PC-3 (cell line): ENCODE data around the gene DRC1. TPM values are rescaled to one million over a fixed set of nuclear protein-coding genes. Genes with fewer than 3 reads are reported as not detected.

ENCODE experiments used
- ATAC-seq: fragments of 200-7000 bp; cut with Tn5 transposase; 2 replicates; pipeline ENCODE4 v1.9.1; 2020; ENCODE audit warnings: mild to moderate bottlenecking, moderate library complexity
- BruUV-seq: library from RNA; stranded (reverse); fragments of 400-500 nt; replicated peaks from 2 replicates; lab custom pipeline; 2021; lab: Mats Ljungman, UMichigan
- CTCF ChIA-PET: fragments of 300-600 bp; sonication (Branson Sonifier 250); formaldehyde crosslinking; loops from one replicate; lab custom pipeline; 2022; ENCODE audit warnings: antibody characterized with exemption; lab: Charles Lee
- POLR2A ChIA-PET: fragments of 300-600 bp; sonication (Branson Sonifier 250); formaldehyde crosslinking; loops from one replicate; lab custom pipeline; 2022; ENCODE audit warnings: antibody characterized with exemption; ENCODE audit not compliant: unreplicated experiment; lab: Charles Lee
- DNase-seq: peaks from one replicate; pipeline ENCODE4 v3.0.0-alpha.2; 2015
- H2AFZ ChIP-seq: fragments of 300-600 bp; sonication (generic); 2 replicates; pipeline ENCODE4 v1.6.0; 2016; ENCODE audit warnings: antibody characterized with exemption, low read length
- H3F3A ChIP-seq: fragments of 300-600 bp; sonication (generic); one replicate; pipeline ENCODE4 v1.6.0; 2017; ENCODE audit warnings: antibody characterized with exemption, low read length, control low read depth, mild to moderate bottlenecking; ENCODE audit not compliant: unreplicated experiment
- H3K27ac ChIP-seq: fragments of 300-600 bp; sonication (generic); 2 replicates; pipeline ENCODE4 v1.5.1; 2016; ENCODE audit warnings: mild to moderate bottlenecking, low read length
- H3K27me3 ChIP-seq: fragments of 300-600 bp; sonication (generic); 2 replicates; pipeline ENCODE4 v1.6.1; 2016; ENCODE audit warnings: low read length, mixed read lengths
- H3K36me3 ChIP-seq: fragments of 300-600 bp; sonication (generic); 2 replicates; pipeline ENCODE4 v1.6.1; 2016; ENCODE audit warnings: low read depth, mixed run types, low read length, mixed read lengths
- H3K4me1 ChIP-seq: fragments of 300-600 bp; sonication (generic); 2 replicates; pipeline ENCODE4 v1.5.1; 2016; ENCODE audit warnings: low read length; ENCODE audit not compliant: insufficient read depth
- H3K4me2 ChIP-seq: fragments of 300-600 bp; sonication (generic); 2 replicates; pipeline ENCODE4 v1.6.0; 2016; ENCODE audit warnings: low read length
- H3K4me3 ChIP-seq: fragments of 300-600 bp; sonication (generic); 2 replicates; pipeline ENCODE4 v1.5.1; 2016; ENCODE audit warnings: mild to moderate bottlenecking, low read length, mixed read lengths
- H3K79me2 ChIP-seq: fragments of 300-600 bp; sonication (generic); 2 replicates; pipeline ENCODE4 v1.6.1; 2017; ENCODE audit warnings: low read length, mixed read lengths
- H3K9ac ChIP-seq: fragments of 300-600 bp; sonication (generic); 2 replicates; pipeline ENCODE4 v1.6.0; 2016; ENCODE audit warnings: mild to moderate bottlenecking, low read length
- H3K9me2 ChIP-seq: fragments of 300-600 bp; sonication (generic); replicated peaks from 2 replicates; pipeline ENCODE4 v1.6.1; 2016; ENCODE audit warnings: mixed run types, low read length, mixed read lengths
- H3K9me3 ChIP-seq: fragments of 300-600 bp; sonication (generic); 2 replicates; pipeline ENCODE4 v1.6.1; 2016; ENCODE audit warnings: low read length, mixed read lengths
- H4K20me1 ChIP-seq: fragments of 300-600 bp; sonication (generic); 2 replicates; pipeline ENCODE4 v1.6.1; 2016; ENCODE audit warnings: low read length, mixed read lengths
- EZH2 ChIP-seq: fragments of 300-600 bp; sonication (generic); IDR thresholded peaks from one replicate; pipeline ENCODE4 v1.6.1; 2017; ENCODE audit warnings: antibody characterized with exemption, mild to moderate bottlenecking, low read length; ENCODE audit not compliant: unreplicated experiment
- EZH2phosphoT487 ChIP-seq: fragments of 300-600 bp; sonication (generic); IDR thresholded peaks from 2 replicates; pipeline ENCODE4 v1.6.1; 2018; ENCODE audit warnings: mild to moderate bottlenecking, antibody characterized with exemption, low read length, borderline replicate concordance
- intact Hi-C: fragments of 100-400 bp; cut with micrococcal nuclease; formaldehyde crosslinking; loops from 2 replicates; pipeline ENCODE4 v1.9.0; 2023
- total RNA-seq: library from RNA; depleted of rRNA; stranded (reverse); fragments of >200 nt; gene quantifications from 2 replicates; pipeline ENCODE4 v1.2.3, GENCODE V29; 2014
- TF ChIP-seq, protein P1 (sequence below): fragments of 300-600 bp; sonication (generic); conservative IDR thresholded peaks from 2 replicates; pipeline ENCODE4 v1.5.1; 2017; ENCODE audit warnings: antibody characterized with exemption, low read depth, mild to moderate bottlenecking, low read length

DRC1 gene
- total RNA-seq, 1 experiment from 2014 or later: not detected

DNA sequence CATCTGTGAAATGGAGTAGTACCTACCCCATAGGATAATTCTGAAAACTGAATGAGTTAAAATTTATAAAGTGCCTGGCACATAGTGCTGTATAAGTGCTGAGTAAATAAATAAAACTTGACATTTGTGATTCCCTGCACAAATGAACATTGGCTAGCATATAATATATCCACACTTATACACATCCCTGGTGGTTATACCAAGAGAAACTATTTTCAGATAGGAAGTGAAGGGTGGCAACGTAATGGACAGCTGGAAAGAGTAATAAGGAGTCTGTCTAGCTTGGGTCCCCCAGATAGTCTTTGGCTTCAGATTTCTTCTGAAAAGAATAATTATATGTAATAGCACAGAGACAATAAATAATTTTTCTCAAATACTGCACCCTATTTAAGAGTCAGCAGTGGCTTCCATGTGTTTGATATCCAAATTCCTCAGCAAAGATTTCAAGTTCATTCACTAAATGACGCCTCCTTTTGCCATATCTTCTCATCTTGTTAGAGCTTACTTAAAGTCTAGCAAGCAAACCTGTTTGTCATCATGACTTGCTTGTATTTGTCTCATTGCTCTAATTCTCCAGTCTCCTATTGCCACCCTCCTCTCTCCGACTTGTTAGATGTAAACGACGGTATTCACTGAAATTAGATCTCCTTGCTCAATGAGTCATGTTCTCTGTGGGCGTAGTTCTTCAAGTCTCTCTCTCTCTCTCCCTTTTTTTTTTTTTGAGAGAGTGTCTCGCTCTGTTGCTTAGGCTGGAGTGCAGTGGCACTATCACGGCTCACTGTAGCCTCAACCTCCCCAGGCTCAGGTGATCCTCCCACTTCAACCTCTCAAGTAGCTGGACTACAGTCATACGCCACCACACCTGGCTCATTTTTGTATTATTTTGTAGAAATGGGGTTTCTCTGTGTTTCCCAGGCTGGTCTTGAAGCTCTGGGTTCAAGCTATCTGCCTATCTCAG, 46.4 kb upstream of the DRC1 start:
- H3K36me3 ChIP-seq: 0 out of 2 replicates have a peak, but pooled peaks cover 4% of the 10 kb centered on the region
- H3K4me2 ChIP-seq: peak overlapping the region; percentile 68
- H2AFZ ChIP-seq: no peak overlapping the region
- peak overlapping the region; percentile 50 for H3K27ac ChIP-seq
- ATAC-seq: peak; percentile 97
- H3F3A ChIP-seq: no peaks in the 10 kb centered on the region
- TF ChIP-seq, protein P1, sequence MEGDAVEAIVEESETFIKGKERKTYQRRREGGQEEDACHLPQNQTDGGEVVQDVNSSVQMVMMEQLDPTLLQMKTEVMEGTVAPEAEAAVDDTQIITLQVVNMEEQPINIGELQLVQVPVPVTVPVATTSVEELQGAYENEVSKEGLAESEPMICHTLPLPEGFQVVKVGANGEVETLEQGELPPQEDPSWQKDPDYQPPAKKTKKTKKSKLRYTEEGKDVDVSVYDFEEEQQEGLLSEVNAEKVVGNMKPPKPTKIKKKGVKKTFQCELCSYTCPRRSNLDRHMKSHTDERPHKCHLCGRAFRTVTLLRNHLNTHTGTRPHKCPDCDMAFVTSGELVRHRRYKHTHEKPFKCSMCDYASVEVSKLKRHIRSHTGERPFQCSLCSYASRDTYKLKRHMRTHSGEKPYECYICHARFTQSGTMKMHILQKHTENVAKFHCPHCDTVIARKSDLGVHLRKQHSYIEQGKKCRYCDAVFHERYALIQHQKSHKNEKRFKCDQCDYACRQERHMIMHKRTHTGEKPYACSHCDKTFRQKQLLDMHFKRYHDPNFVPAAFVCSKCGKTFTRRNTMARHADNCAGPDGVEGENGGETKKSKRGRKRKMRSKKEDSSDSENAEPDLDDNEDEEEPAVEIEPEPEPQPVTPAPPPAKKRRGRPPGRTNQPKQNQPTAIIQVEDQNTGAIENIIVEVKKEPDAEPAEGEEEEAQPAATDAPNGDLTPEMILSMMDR: no peak
- no peak for TF ChIP-seq EZH2
- no peak for TF ChIP-seq EZH2phosphoT487
- peaks cover 25% of the 10 kb centered on the region for H3K4me1 ChIP-seq
- ChIA-PET CTCF (interaction anchor here (0.7 kb wide), 1 partner anchor 1190 kb away, joined by 5 read pairs; no protein-coding TSS in a partner anchor), POLR2A (interaction anchor here (0.6 to 1.0 kb wide), 3 partner anchors 10 to 1351 kb away, joined by 3 to 6 read pairs (median 3); partner anchors contain the start of gene SELENOI)
- peak overlapping the region; percentile 17 for H3K4me3 ChIP-seq
- TSS peak; percentile 55 for BruUV-seq
- H3K9me2 ChIP-seq: no peaks in the 10 kb centered on the region
- no peaks in the 10 kb centered on the region for H3K9me3 ChIP-seq
- peaks cover 96% of the 10 kb centered on the region for H3K79me2 ChIP-seq
- H4K20me1 ChIP-seq: peaks cover 17% of the 10 kb centered on the region; the same call in 1 of the 2 replicates
- H3K27me3 ChIP-seq: no peaks in the 10 kb centered on the region
- 0 out of 2 replicates have a peak overlapping the region, but pooled peaks have one; percentile 21 for H3K9ac ChIP-seq
- peak; percentile 96 for DNase-seq
- intact Hi-C loops: no loop called here

DNA sequence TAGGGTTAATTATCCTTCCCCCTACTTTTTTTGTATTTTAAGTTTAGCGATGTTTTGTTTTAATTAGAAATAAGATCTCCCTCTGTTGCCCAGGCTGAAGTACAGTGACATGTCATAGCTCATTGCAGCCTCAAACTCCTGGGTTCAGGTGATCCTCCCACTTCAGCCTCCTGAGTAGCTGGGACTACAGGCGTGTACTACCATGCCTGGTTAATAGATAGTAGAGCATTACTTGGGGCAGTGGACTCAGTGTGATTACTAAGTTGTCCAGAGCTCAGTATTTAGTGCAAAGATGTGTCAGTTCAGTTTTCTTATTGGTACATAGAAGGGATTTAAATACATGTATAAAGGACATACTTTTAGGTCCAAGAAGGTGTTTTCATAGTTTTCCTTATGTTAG, 45.6 kb upstream of the DRC1 start:
- ChIA-PET CTCF (no interaction called here), POLR2A (no interaction called here)
- no peaks in the 10 kb centered on the region for H3F3A ChIP-seq
- H3K79me2 ChIP-seq: peaks cover 96% of the 10 kb centered on the region
- no peak overlapping the region for H2AFZ ChIP-seq
- peak overlapping the region; percentile 40 for H3K27ac ChIP-seq
- peak overlapping the region; percentile 68 for H3K4me2 ChIP-seq
- intact Hi-C loops: no loop called here
- ATAC-seq: no peak
- H3K9me2 ChIP-seq: no peaks in the 10 kb centered on the region
- peaks cover 17% of the 10 kb centered on the region; the same call in 1 of the 2 replicates for H4K20me1 ChIP-seq
- H3K4me3 ChIP-seq: peak overlapping the region; percentile 17; the same call in 1 of the 2 replicates
- peaks cover 25% of the 10 kb centered on the region for H3K4me1 ChIP-seq
- H3K9ac ChIP-seq: 0 out of 2 replicates have a peak overlapping the region, but pooled peaks have one; percentile 21
- H3K27me3 ChIP-seq: no peaks in the 10 kb centered on the region
- 0 out of 2 replicates have a peak, but pooled peaks cover 4% of the 10 kb centered on the region for H3K36me3 ChIP-seq
- no peaks in the 10 kb centered on the region for H3K9me3 ChIP-seq
- BruUV-seq: no TSS peak
- DNase-seq: no peak
- no peak for TF ChIP-seq EZH2
- TF ChIP-seq, protein P1: no peak
- TF ChIP-seq EZH2phosphoT487: no peak
